ENCODE results near the gene ANKRD40.

Gene ANKRD40

GRCh38 chr17:50685334-50685665 lies 22.4 kb downstream of the ANKRD40 start:
- no peak for DNase-seq

- no peak for DNase-seq
Observed at GRCh38 chr17:50684612-50685333, 22.9 kb downstream of the ANKRD40 start.

DNA sequence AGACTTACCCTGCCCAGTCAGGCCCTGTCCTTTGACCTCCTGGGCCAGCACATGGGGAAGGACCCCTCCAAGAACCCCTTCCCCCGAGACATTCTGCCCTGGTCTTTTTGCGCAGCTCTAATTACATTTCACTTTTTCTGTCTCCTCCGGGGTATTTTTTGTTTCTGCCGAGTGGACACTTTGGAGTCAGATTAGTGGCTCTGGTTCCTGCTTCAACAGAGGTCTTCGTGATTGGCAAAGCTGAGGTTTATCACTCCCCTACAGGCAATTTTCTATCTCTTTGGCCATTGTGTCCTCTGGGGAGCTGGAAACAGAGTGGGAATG lies 23.5 kb downstream of the ANKRD40 start:
- no peak for DNase-seq

DNA sequence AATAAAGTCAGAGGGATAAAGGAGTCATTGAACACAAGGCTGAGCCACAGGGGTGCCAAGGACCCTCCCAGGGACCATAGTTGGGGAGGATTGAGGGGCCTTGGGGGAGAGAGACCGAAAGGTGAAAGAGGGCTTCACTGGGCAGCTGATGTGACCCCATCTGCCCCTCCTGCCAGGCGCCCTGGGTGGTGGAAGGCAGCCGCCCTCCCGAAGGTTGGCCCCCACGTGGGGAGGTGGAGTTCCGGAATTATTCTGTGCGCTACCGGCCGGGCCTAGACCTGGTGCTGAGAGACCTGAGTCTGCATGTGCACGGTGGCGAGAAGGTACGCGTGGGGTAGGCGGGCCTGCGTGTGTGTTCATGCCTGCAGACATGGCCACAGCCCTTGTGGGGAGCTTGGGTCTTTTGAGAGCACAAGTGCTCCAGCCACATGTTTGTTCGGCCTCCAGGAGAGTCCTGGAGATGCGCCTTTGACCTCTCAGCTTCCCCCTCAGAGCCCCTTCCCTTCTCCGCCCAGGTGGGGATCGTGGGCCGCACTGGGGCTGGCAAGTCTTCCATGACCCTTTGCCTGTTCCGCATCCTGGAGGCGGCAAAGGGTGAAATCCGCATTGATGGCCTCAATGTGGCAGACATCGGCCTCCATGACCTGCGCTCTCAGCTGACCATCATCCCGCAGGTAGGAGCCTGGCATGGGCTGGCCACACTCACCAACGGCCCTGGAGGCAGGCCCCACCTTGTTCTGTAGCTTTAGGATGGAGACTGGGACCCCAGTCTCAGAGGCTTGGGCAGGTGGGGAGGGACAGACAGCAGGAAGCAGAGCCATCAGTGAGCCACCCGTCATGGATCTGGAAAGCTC lies 24.1 kb downstream of the ANKRD40 start:
- DNase-seq = no peak

- DNase-seq = no peak
Observed at GRCh38 chr17:50682938-50683337, 24.8 kb downstream of the ANKRD40 start.

DNA sequence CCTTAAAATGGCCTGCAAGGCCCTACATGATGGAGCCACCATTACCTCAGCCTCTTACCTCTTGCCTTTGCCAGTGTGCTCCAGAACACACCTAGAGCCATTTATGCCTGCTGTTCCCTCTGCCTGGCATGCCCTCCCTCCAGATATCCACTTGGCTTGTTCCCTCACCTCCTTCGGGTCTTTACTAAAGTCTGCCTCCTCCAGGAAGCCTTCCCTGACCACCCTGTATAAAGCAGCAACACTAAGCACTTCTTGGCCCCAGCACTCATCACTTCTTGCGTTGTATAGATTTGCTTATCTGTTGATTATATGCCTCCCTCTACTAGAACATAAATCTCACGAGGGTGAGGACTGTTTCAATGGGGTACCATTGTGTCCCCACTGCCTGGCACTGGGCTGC lies 25.3 kb downstream of the ANKRD40 start:
- DNase-seq = no peak

GRCh38 chr17:50681263-50682200 lies 26.2 kb downstream of the ANKRD40 start:
- peak; percentile 53 for DNase-seq

DNA sequence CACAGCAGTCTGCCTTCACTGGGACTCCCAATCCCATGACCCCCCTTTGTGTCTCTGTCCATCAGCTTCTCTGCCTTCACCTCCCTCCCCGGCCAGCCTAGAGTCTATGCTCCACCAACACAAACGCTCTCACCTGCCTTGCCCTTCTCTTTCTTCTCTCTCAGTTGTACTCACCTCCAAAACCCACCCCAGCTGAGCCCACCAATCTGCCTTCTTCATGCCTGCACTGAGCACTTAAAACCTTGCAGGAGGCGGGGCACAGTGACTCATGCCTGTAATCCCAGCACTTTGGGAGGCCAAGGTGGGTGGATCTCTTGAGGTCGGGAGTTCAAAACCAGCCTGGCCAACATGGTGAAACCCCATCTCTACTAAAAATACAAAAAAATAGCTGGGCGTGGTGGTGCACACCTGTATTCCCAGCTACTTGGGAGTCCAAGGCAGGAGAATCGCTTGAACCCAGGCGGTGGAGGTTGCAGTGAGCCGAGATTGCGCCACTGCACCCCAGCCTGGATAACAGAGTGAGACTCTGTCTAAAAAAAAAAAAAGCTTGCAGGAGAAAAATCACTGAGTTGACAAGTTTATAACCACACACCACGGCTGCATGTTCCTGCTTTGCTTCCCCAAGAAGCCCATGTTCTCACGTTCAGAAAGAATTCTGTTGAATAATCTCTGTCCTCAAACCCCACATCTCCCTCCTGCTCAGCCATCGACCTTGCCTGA lies 27.0 kb downstream of the ANKRD40 start:
- peak; percentile 48 for DNase-seq

DNA sequence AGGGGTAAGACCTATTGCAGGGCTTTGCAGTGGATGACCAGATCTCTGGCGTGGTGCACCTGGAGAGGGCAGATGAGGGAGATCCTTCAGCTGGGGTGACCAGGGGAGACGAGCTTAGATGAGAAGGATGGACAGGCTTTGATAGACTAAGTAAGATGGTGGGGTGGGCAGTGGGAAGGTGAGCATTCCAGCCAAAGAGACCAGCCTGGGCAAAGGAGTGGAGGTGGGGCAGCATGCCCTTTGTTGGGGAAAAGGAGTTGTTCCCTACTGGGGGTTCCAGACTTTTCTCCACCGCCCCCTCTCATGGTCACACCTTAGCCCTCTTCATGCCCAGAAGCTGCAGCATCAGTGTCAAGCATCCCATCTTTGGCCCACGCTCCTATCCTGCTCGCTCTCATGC lies 27.6 kb downstream of the ANKRD40 start:
- DNase-seq = no peak

DNA sequence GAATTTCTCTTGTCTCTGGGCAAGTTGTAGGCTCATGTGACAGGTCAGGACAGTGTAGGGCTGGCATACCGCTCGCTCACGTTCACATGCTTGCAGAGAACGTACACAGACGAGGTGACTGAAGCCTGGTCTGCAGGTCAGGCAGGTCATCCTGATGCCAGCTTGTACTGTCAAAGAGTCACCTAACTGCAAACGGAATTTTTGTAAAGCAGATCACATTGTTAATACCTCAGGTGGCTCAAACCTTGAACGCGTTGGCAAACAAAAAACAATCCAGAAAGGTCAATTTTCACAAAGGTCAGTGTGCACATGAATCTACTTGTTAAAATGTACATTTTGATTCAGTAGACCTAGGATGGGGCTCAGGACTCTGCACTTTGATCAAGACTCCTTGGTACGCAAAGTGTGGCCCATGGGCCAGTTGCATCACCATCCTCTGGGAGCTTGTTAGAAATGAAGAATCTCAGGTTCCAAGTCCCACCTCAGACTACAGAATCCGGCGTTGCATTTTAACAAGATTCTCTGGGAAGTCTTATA lies 28.6 kb downstream of the ANKRD40 start:
- DNase-seq = no peak

GRCh38 chr17:50677851-50678375 lies 29.8 kb downstream of the ANKRD40 start:
- DNase-seq = no peak

DNA sequence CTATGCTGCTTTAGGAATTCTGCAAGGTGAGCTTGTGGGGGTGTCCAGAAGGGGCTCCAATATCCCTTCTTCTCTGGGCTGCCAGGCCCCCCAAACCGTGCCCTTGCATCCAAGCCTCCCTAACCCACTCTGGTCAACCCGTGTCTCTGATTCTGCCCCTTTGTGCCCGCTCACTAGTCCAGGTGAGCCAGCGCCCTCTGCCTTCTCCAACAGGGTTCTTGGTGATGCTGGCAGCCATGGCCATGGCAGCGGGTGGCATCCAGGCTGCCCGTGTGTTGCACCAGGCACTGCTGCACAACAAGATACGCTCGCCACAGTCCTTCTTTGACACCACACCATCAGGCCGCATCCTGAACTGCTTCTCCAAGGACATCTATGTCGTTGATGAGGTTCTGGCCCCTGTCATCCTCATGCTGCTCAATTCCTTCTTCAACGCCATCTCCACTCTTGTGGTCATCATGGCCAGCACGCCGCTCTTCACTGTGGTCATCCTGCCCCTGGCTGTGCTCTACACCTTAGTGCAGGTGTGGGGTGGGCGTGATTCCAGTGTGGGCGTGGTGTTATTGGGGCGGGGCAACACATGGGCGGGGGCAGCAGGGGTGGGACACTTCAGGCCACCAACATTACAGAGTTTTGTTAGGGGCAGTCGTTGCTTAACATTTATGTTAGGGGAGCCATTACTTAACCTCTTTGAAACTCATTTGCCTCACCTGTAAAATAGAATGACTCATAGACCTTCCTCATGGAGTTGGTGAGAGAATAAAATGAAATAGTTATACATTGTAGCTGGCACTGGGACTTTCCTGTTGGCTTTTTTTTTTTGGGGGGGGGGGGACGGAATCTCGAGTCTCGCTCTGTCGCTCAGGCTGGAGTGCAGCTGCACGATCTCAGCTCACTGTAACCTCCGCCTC lies 31.4 kb downstream of the ANKRD40 start:
- DNase-seq = no peak

DNA sequence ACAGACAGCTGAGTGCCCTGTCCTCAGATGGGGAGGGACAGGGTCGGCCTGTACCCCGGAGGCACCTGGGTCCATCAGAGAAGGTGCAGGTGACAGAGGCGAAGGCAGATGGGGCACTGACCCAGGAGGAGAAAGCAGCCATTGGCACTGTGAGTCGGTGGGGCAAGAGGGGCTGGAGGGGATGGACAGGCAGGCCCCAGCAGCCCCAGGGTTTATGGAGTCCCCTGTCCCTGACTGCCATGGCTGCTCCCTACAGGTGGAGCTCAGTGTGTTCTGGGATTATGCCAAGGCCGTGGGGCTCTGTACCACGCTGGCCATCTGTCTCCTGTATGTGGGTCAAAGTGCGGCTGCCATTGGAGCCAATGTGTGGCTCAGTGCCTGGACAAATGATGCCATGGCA lies 32.1 kb downstream of the ANKRD40 start:
- DNase-seq = no peak

DNA sequence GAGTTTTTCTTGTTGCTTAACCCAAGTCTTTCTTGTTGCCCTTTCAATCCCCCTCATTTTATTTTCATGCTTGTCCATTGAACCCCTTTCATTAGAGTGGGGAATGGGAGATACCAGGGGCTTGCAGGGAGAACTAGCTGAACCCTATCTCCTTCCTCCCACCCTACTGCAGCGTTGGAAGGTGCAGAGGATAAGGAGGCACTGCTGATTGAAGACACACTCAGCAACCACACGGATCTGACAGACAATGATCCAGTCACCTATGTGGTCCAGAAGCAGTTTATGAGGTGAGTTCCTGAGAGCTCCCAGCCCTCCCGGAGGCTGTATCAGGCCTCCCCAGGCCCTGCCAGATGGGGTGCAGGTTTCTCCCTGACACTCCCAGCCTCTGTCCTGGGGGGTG lies 32.5 kb downstream of the ANKRD40 start:
- DNase-seq = no peak

DNA sequence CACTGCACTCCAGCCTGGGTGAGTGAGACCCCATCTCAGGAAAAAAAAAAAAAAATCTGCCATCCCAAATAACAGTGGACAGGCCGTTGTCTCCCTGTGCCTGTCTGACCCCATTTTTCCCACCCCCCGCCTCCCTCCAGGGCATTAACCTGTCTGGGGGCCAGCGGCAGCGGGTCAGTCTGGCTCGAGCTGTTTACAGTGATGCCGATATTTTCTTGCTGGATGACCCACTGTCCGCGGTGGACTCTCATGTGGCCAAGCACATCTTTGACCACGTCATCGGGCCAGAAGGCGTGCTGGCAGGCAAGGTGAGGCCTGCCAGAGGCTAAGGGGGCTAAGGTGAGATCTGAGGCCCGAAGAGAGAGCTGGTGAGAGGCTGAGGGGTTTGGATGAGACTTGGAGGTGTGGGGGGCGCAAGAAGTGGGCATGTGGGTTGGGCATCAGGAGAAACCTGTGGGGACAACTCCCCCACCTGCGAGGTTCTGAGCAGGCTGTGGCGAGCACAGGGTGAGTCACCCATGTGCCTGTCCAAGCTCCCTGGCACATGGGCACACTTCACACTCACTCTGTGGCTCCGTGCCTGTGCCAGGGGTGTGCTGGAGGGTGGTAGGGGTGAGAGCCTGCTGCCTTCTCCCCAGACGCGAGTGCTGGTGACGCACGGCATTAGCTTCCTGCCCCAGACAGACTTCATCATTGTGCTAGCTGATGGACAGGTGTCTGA lies 34.7 kb downstream of the ANKRD40 start:
- no peak for DNase-seq

- no peak for DNase-seq
Observed at GRCh38 chr17:50672071-50672470, 35.6 kb downstream of the ANKRD40 start.

GRCh38 chr17:50668838-50669581 lies 38.7 kb downstream of the ANKRD40 start:
- no peak for DNase-seq

GRCh38 chr17:50668025-50668837 lies 39.5 kb downstream of the ANKRD40 start:
- no peak for DNase-seq
